ENCODE results near the gene FRZB.

GRCh38 chr2:182883451-182883850 lies 17.0 kb upstream of the FRZB start:
- TF ChIP-seq GATA3 (IDR thresholded peaks at IDR 0.05; ENCODE audit: low read depth, low read length) = no peak
- no peak for TF ChIP-seq GATA2 (IDR thresholded peaks at IDR 0.05; ENCODE audit: low read depth, low read length)
